Measurements from ENCODE around the gene FTO.
"Not testable (repeated sequence)": the region's sequence is repeated elsewhere in the genome, so short reads cannot be mapped to it uniquely, and the experiment has no call there.

The FTO gene

DNA sequence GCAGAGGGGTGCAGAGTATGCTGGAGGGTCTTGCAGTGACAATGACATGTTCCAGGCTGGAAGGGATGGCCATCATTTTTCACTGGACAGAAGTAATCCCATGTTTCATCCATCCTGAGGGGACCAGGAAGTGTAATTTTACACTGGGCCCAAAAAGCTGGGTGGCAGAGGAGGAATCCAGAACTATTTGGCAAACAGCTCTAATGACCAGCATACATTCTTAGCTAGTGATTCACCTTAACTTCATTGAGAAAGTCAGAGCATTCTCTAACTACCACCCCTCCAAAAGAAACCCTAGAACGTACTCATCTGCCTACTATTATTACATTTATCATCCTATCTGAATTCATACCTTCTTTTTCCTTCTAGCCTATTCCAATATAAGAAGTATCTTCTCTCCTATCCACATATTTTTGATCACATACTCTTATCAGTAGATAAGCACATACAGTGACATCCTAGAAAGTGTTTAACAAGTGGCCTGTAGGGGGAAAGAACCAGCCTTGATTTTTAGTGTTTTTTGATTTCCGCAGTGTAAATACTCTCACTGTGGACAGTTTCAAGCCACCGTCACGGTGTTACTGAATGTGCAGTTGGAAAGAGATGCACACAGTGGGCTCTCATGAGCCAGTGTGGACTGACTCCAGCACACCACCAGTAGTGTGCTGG is 118.1 kb downstream of the FTO start:
- FAIRE-seq: peak; percentile 85
- DNase-seq (ENCODE audit: low spot score): peak; percentile 76

DNA sequence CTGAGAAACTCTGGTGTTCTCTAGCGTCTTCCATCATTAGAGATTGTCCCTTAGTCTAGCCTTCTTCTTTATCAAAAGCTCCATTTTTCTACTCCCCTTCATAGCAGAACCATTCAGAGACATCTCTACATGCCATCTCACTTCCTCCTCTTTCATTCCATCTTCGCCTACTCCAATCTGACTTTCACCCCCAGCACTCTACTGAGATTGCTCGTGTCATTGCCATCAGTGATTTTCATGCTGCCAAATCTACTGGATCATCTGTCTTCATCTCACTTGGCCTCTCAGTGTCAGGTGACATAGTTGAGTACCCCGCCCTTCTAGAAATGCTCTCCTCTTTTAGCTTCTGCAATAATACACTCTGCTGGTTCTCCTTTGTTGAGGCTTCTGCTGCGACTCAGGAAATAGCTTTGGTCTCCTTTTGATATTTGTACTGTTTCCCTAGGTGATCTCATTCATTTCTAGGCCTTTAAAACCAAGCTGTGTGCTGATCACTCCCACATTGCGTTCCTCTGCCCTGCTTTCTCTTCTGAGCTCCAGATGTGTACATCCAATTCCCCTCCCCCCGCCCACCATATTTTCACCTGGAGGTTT is 119.1 kb downstream of the FTO start:
- FAIRE-seq: no peak
- DNase-seq (ENCODE audit: low spot score): peak; percentile 58

DNA sequence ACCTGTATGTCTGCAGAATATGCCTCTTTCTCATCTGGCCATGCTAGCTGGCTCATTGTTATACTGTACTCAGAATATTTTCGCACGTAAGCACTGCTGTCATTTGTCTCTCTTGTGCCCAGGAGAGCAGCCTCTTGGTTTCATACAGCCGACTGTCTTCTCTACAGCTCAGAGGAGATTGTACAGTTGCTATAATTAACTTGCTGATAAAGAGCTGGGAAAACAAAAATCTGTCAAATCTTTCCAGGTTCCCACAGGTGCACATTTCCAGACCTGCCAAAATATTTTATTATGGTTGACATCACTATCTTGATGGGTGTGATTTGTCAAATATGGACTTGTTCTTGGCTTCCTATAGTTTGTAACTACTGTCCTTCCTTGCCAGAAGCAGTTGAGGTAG is 122.7 kb downstream of the FTO start:
- no peak for DNase-seq (ENCODE audit: low spot score)
- FAIRE-seq: no peak

DNA sequence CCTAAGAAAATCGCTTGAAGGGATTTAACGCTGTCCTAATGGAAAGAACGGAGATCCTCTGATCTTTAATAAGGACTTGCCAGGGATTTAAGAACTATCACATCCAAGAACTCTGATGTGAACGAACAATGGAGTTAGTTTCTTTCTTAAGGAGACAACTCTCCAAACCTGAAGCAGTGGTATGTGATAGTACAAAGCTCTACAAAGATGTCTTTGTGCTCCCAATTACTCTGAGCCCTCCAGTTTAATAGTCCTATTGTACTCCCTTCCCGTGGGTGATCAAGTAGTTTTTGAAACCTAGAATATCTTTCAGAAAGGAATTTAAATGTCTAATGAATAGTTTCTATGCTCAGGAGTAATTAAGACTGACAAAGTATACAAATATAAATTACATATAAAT is 123.8 kb downstream of the FTO start:
- FAIRE-seq: no peak
- no peak for DNase-seq (ENCODE audit: low spot score)

DNA sequence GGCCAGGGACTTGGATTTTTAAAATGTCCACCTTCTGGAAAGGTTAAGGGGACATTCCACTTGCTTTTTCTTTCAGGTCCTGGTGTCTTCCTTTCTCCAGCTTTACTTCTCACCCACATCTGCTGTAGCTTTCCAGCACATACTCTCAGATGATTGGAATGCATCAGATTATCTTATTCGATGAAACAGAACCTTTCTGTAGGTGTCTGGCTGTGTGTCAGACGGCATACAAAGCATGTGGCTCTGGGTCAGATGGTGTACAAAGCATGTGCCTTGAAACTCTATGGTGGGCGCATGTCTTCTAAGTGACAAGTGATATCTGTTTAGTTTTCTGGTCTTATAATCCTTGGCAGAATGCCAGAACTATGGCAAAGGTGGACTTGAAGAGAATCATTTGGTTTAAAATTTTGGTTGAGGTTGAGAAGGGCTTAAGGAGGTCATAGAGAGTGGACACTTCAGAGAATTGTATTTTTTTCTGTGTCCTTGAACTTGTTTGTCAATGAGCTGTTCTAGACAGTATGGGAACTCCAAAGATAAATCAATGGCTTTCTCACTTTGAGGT is 125.3 kb downstream of the FTO start:
- peak; percentile 62 for DNase-seq (ENCODE audit: low spot score)
- FAIRE-seq: no peak

DNA sequence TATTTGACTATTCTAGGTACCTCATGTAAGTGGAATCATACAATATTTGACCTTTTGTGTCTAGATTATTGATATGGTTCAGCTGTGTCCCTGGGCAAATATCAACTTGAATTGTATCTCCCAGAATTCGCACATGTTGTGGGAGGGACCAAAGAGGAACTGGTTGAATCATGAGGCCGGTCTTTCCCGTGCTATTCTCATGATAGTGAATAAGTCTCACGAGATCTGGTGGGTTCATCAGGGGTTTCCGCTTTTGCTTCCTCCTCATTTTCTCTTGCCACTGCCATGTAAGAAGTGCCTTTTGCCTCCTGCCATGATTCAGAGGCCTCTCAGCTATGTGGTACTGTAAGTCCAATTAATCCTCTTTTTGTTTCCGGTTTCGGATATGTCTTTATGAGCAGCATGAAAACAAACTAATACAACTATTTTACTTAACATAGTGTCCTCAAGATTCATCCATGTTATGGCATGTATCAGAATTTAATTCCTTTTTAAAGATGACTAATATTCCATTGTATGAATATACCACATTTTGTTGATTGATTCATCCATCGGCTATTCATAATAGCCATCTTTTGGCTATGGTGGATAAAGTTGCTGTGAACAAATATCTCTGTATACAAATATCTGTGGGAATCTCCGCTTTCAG is 129.1 kb downstream of the FTO start:
- FAIRE-seq (no peak), DNase-seq (ENCODE audit: low spot score) (no peak)

DNA sequence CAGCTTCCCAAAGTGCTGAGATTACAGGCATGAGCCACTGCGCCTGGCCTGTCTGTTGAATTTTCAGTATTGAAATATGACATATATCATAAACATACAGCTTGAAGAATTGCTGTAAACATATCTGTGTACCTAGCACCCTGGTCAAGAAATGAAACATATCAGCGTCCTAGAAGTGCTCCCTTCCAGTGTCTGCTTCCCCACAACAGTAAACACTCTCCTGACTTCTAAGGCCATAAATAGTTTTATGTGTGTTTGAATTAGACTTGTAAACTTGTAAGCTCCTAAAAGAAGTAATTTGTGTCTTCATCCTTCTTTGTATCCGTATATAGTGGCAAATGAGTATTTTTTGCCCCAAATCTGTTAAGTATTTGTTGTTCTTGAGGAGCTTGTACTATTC is 132.2 kb downstream of the FTO start:
- FAIRE-seq: no peak

DNA sequence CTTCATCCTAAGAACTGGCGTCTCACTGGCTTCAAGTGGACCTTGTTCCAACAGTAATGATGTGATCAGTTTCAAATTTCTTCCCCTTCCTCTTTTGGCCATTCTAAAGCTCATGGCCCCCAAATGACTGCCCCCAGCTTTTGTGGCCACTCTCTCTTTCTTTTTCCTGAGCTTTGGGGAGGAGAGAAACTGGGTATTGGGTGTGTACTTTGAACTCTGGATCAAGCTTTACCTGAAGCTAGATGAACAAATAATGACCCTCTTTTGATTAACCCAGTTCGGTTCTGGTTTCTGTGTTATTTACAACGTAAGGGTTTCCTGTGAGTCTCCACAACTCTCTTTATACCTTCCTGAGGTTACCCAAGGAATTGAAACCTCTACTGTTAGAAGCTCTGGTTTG is 132.7 kb downstream of the FTO start:
- FAIRE-seq: no peak
- no peak for DNase-seq (ENCODE audit: low spot score)

More for the DNA sequence above, 132.2 kb downstream of the FTO start:
- DNase-seq (ENCODE audit: low spot score): no peak

DNA sequence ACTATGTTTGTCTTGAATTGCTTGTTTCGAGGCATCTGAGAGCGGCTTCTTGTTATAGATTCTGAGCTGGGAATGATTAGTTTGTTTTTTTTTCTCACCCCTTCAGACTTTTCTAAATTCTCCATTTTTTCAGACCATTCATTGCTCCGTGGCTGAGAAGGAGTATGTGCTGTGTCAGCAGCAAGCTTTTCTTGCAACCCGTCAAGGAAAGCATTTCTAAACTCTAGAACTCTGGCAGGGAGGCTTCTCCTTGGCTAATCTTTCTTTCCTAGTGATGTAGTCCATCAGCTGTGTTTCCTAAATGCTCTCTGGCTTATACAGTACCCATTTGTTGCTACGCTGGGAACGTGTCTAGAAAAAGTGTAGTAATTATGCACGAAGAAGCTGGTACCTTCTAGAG is 133.5 kb downstream of the FTO start:
- FAIRE-seq: no peak
- DNase-seq (ENCODE audit: low spot score): no peak

DNA sequence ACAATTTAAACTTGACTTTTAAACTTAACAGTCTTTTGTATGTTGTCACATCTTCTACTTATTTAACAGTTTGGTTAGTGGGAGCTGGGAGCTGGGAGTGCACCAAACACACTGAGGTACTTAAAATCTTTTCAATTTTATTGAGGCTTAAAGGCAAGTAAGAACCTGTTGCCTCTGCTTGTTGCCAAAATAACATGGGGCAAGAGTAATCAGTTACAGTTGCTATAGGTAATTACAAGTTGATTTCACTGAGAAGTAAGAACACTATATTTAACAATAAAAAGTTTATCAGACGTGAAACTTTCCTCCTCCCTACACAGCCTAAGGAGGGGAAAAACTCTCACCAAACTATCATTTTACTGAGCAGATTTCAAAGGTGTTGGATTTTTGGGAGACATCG is 135.2 kb downstream of the FTO start:
- FAIRE-seq: no peak
- DNase-seq (ENCODE audit: low spot score): no peak

DNA sequence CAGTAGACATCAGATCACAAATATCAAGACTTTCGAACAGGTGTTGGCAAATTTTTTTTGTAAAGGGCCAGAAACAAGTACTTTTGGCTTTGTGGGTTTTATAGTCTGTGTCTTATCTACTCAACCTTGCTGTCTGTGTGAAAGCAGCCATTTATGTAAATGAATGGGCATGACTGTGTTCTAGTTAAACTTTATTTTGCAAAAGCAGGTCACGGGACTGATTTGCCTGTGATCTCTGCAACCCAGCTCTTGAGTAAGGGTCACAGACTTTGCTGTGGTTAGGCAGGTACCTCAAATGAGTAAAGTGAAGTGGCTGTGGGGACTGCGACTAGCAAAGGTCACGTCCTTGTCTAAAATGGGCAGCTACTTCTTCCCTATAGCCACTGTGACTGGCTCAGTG is 136.5 kb downstream of the FTO start:
- DNase-seq (ENCODE audit: low spot score): no peak
- FAIRE-seq: no peak

DNA sequence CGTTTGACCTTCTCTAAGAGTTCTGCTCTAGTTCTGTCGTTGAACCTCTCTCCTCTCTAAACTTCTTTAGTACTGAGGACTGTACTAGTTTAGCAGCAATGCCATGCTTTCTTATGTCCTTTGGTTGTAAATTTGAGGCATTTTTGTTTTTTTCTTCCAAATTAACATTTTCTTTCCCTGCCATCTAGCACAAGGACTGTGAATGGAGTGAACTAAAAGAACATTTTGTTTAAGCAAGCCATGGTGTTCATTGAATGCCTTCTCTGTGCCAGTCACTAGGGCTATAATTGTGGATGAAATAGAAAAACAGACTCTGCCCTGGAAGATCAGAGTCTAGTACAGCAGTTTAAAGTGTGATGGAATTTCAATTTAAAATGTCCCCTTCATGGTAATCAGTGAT is 137.9 kb downstream of the FTO start:
- no peak for FAIRE-seq
- no peak for DNase-seq (ENCODE audit: low spot score)

DNA sequence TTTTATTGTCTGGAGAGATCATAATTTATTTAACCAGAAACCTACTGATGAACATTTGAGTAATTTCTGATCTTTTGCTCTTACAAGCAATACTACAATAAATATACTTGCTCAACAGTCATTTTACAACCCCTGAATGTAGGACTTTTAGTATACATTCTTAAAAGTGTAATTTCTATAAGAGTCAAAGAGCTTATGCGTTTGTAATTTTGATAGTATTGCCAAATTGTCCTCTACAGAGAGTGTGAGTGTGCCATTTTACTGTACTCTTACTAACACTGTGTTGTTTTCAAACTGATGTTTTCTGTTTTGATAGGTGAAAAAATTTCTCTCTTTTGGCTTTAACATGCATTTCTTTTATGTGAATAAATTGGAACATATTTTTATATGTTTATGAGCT is 139.1 kb downstream of the FTO start:
- FAIRE-seq (no peak), DNase-seq (ENCODE audit: low spot score) (no peak)

DNA sequence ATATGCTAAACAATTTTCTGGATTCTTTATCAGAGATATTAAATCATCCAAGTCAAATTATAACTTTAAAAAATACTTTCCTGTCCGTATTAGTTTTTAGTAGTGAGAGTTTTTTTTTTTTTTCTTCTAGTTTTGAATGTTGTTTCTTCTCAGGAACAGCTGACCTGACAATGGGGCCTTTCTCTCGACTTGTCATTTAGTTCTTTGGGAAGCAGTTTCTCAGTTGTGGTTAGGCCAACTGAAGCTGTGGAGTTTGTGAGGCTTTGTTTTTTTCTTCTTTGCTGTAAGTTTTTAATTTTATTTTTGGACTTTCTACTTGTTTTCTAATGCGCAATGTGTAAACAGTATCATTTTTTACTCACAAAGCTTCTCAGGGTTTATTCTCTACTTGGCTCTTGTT is 140.8 kb downstream of the FTO start:
- DNase-seq (ENCODE audit: low spot score) (no peak), FAIRE-seq (no peak)

DNA sequence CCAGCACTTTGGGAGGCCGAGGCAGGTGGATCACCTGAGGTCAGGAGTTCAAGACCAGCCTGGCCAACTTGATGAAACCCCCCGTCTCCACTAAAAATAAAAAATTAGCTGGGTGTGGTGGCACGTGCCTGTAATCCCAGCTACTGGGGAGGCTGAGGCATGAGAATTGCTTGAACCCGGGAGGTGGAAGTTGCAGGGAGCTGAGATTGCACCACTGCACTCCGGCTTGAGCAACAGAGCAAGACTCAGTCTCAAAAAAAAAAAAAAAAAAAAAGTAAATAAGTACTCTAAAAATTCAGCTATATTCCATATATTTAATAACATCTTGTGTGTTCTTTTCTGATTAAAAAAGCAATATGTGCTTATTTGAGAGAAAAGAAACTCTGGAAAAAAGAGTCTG is 142.6 kb downstream of the FTO start:
- DNase-seq (ENCODE audit: low spot score); FAIRE-seq: not testable (repeated sequence)

DNA sequence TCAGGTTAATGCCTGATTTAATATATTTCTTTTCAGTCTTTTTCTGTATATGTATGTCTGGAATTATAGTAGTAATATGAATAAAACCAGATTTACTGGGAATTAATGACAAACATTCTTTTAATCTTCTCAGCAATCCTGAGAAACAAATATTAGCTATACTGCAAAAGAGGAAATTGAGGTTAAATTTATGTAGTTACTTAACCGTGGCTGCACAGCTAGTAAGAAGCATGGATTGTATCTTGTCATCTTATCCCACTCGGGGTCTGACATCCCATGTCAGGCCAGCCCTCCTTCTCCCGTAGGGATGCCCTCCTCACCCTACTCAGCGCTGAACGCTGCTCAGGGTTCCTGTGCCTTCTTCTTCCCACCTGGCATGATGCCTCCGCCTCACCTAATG is 143.0 kb downstream of the FTO start:
- FAIRE-seq (no peak), DNase-seq (ENCODE audit: low spot score) (no peak)

DNA sequence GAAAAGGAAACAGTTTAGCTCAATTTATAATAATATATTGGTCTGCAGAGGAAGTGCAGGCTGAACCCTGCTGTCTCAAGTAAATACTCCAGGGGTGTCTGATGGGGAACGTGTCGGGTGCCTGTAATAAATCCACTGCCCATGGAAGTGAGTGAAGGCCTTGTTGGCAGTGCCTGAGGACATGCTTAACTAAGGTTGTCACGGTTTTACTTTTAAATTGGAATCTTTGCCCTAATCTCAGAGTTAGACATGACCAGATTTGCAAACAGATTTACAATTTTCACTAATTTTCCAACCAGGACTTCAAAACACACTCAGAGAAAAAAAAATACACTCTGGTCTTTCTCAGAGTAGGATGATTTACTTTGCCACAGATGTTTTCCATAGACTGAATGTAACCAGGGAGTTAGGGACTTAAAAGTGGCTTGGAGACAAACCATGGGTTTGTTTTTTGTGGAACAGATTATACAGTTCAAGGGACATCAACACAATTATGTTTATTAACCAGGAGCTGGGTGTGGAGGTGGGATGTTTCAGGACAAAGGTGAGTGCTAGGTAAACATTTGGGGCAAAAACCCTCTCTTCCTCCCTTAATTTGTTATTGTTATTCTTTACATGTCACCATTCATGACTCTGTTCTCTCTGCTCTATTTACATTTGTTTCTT is 144.5 kb downstream of the FTO start:
- no peak for FAIRE-seq
- no peak for DNase-seq (ENCODE audit: low spot score)

DNA sequence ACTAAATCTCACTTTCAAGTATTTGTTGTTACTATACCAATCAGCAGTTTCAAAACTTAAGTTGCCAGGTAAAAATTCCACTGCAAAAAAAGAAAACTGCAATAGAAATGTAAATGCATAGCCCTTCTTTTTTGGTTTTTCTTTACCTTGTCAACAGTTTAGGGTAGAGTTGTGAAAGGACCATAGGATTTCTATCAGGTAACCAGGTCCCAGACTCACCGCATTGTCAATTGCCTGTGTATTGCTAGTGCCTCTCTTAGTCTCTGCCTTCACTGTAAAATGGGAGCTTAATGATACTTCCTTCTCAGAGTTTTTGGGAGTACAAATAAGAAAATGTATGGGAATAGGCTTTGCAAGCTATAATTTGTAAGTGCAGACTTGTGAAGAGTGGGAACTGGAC is 145.0 kb downstream of the FTO start:
- FAIRE-seq: no peak
- no peak for DNase-seq (ENCODE audit: low spot score)

DNA sequence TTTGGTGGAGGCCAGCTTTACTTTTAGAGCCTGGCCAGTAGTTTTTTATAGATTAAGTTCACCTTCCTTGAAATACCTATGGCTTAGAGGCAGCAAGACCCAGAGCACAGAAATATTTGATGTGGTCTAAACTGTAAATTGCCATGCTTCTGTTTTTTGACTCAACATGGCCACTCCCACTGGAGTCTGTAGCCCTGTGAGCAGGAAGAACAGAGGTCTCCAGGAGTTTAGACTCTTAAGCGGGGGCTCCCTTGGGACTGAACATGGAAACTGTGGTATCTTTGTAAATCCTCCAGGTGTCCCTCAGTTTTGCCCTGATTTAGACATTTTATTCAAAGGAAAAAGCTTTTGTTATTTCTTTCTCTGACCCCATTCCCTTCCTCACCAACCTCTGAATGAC is 145.6 kb downstream of the FTO start:
- no peak for FAIRE-seq

DNA sequence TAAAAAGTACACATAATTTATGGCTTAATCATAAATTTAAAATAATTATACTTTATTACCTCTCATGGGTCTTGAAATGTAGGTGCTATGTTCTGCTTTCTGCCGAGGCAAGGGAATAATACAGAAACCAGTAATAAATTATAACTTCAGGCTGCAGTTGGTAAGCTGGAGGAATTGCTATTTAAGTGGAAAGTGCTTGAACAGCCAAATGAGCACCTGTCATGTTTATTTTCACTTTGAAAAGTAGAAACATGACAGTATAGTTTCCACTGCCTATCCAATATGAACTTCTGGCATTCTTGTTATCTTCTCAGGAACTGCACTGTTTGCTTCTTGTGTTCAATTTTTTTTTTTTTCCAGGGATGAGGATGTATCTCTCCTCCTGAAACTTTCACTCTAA is 146.0 kb downstream of the FTO start:
- no peak for FAIRE-seq

More for the DNA sequence above, 145.6 kb downstream of the FTO start:
- DNase-seq (ENCODE audit: low spot score): no peak

DNA sequence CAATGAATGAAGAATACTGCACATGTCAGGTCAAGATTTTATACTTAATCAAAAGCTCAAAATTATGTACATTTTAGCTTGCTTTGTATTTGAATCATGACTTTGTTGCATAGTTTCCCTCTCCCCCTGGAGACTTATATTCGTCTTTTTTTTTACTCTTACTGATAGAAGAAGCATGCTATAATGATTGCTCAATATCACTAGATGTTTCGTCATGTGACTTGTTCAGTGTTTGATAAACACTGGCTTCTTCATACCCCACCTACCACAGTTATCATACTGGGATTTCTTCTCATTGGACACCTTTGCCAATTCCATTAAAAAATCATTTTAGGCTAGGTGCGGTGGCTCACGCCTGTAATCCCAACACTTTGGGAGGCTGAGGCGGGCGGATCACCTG is 148.7 kb downstream of the FTO start:
- DNase-seq (ENCODE audit: low spot score) (no peak), FAIRE-seq (no peak)

More for the DNA sequence above, 146.0 kb downstream of the FTO start:
- DNase-seq (ENCODE audit: low spot score): no peak

DNA sequence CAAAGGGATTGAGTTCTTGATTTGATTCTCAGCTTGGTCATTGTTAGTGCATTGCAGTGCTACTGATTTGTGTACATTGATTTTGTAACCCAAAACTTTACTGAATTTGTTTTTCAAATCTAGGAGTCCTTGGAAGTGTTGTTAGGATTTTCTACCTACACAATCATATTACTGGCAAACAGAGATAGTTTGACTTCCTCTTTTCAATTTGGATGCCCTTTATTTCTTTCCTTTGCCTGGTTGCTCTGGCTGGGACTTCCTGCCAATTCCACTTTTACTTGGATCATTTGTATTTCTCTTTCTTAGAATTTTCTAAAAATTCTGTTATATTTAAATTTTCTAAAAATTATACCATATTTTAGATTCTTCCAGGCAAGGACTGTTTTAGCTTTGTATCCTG is 151.1 kb downstream of the FTO start:
- FAIRE-seq (no peak), DNase-seq (ENCODE audit: low spot score) (no peak)
